NCI-H146 treated with DMSO at 0.1 percent for 48 hours (cell line): ENCODE data around the gene BEST1.
"Not testable (repeated sequence)": the region's sequence is repeated elsewhere in the genome, so short reads cannot be mapped to it uniquely, and the experiment has no call there.

Experiments
- DNase-seq: peaks from one replicate; lab custom pipeline; 2025; ENCODE audit not compliant: unreplicated experiment; lab: John Stamatoyannopoulos, UW

BEST1 gene

GRCh38 chr11:61976420-61976800, 26.3 kb downstream of the BEST1 start:
- DNase-seq: no peak

- no peak for DNase-seq
These were observed 26.8 kb downstream of the BEST1 start for GRCh38 chr11:61976813-61977475.

- no peak for DNase-seq
These were observed 28.8 kb downstream of the BEST1 start for GRCh38 chr11:61978703-61979661.

- no peak for DNase-seq
These were observed 30.8 kb downstream of the BEST1 start for GRCh38 chr11:61980783-61981541.

- no peak for DNase-seq
These were observed 33.3 kb downstream of the BEST1 start for GRCh38 chr11:61983419-61983818.

- no peak for DNase-seq
These were observed 35.7 kb downstream of the BEST1 start for GRCh38 chr11:61985869-61986268.

- no peak for DNase-seq
These were observed 44.8 kb downstream of the BEST1 start for GRCh38 chr11:61994981-61995380.

- no peak for DNase-seq
These were observed 46.8 kb downstream of the BEST1 start for GRCh38 chr11:61996933-61997332.

GRCh38 chr11:61999141-61999975, 49.2 kb downstream of the BEST1 start:
- no peak for DNase-seq

GRCh38 chr11:62000539-62001446, 50.6 kb downstream of the BEST1 start:
- DNase-seq: no peak

- DNase-seq: no peak
These were observed 51.5 kb downstream of the BEST1 start for GRCh38 chr11:62001450-62002191.

GRCh38 chr11:62002283-62002682, 52.1 kb downstream of the BEST1 start:
- DNase-seq: not testable (repeated sequence)

- DNase-seq: no peak
These were observed 54.3 kb downstream of the BEST1 start for GRCh38 chr11:62004473-62004872.

GRCh38 chr11:62008193-62008592, 58.0 kb downstream of the BEST1 start:
- DNase-seq: no peak

- no peak for DNase-seq
These were observed 60.9 kb downstream of the BEST1 start for GRCh38 chr11:62010935-62011528.

GRCh38 chr11:62011881-62012280, 61.7 kb downstream of the BEST1 start:
- no peak for DNase-seq

- DNase-seq: no peak
These were observed 62.3 kb downstream of the BEST1 start for GRCh38 chr11:62012451-62012831.

GRCh38 chr11:62012832-62013461, 62.8 kb downstream of the BEST1 start:
- DNase-seq: no peak
